Measurements from ENCODE around the gene HOXA9.

The HOXA9 gene

DNA sequence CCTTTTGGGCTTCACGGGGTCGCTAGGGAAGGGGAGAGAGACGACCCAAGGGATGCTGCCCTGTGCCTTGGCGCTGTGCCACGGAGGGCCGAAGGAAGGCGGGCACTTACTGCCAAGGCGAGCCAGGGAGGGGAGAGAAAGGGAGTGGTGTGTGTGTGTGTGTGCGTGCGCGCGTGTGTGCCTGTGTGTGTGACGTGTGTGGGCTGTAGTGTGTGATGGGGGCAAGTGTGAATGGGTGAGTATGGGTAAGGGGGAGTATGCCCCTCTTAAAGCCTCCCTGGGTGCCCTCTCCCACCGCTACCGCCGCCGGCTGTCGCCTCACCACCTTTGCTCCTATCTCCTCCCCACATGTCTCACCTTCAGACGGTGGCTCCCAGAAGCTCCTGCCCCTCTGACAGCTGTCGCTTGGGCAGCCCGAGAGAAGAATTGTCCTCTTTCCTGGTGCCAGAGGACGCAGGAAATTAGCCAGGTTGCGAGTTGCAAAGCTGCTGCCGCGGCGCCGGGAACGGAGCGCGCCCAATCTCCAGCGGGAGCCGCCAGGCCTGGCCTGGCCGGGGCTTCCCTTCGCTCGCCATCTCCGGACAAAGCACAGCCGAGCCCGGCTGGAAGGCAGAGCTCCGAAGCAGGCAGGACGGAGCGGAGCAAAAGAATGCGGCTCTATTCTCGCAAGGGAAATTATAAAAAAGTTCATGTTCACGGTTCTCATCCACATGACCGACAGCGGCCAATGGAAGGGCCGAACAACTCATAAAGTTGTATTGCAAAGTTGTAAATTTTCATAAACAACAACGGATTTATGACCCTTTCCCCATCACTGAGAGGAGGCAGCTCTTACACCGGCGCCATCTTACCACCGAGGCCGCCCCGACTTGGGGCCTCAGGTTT is 13.2 kb downstream of the HOXA9 start, which contains the start of gene HOXA3:
HOXA3 (minus strand) TSS at position 653 of the 885 bp plus-strand sequence. CDS start 41,943 bp downstream, outside the sequence.
- DNase-seq = peak; percentile 84

- no peak for DNase-seq
These were observed 13.9 kb downstream of the HOXA9 start for GRCh38 chr7:27151341-27151930.

DNA sequence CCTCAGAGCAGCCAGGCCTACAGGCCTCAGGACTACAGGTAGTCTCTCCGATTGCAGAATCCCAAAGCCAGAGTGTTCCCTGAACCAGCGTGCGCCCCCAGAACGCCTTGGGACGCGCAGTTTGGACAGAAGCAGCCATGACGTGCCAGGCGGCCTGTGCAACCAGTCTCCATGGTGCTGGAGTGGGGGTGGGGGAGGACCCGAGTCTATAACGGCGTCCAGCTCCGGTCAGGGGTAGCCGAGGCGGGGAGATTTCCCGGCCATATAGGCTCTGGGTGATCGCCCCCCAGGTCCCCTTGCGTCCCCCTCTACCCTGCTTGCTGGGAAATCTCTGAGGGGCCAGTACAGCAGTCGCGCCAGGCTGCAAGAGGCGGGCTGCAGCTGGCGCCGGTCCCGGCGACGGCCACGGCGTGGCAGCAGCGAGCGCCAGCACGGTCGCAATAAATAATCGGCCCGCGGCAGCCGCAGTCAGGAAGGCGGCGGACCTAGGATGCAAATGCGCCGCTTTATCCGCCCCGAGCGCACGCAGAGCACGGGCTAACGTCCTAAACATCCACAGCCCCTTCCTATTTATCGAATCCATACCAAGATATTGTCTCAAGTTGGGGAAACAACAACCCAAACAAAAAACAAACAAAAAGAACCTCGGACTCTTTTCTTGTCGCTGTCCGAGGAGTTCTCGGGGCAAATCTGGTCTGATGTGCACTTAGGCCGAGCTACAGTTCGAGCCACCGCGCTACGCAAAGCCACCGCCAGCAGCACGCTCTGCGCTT is 14.6 kb downstream of the HOXA9 start:
- DNase-seq = peak; percentile 83

GRCh38 chr7:27149842-27150567 is 15.3 kb downstream of the HOXA9 start:
- DNase-seq = no peak

DNA sequence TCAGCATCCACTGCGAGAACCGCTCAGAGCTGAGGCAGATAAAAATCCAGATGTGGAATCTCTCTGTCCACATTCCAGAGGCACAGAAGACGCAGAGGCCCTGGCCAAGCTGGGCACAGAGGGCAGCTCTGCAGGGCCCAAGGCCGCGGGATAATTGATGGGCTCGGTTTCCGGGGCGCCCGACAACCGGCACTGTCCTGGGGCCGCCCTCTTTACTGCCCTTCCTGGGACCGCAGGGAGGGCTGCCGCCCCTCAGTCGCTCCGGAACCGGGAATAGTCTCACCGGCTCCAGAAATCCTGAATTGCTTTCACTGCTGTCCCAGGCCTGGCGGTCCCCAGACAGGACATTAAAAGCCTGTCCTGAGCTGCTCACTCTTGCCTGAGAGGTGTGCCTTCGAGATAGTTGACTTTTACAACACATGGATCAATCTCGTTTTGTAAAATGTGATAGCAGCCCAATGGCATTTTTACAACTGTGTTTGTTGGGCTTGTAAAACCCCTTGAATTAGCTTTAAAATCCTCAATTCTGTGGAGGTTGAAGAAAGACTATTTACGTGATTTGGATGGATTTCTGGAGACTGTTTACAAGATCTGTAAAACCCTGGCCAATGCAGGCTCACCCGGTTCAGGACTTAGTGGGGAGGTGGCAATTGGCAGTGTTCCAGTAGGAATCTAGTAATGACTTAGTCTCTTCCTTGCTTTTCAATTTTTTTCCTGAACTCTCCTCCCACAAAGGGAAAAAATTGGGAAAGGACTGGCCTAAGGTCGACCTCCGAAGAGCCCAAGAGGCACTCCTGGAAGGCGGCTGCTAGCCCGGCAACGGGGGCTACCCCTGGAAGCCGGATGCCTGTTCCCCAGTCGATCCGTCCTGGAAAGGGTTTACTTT is 16.3 kb downstream of the HOXA9 start:
- peak; percentile 30 for DNase-seq

DNA sequence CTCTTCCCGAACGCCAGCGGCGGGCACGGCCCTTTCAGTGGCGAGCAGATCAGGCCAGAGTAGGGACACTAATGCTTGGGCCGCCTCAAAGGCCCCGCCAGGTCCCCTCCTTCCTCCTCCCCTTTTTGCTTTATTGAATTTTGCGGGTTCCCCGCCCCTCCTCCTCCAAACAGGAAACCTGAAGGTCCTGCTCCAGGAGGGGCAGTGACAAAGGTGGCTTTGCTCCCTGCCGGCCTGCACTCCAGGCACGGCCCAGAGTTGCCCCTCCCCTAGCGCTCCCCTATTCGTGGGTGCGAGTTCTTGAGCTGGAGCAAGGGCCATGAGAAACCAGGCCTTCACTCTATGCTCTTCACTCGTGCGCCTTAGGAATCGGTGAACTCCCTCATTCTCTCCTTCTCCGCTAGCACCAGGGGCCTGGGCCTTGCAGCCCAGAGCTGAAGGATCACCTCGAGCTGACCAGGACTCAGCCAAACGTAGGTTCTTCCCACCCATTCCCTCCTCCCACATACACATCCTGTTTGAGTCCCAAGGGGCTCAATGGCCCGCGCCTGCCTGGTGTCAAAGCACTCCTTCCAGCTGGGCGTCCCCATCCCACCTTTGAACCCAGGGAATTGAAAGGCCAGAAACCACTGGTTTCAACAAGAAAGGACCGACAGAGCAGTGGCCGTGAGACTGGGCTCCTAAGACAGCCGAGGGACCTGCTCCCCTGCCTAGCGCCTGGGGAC is 17.1 kb downstream of the HOXA9 start:
- no peak for DNase-seq

DNA sequence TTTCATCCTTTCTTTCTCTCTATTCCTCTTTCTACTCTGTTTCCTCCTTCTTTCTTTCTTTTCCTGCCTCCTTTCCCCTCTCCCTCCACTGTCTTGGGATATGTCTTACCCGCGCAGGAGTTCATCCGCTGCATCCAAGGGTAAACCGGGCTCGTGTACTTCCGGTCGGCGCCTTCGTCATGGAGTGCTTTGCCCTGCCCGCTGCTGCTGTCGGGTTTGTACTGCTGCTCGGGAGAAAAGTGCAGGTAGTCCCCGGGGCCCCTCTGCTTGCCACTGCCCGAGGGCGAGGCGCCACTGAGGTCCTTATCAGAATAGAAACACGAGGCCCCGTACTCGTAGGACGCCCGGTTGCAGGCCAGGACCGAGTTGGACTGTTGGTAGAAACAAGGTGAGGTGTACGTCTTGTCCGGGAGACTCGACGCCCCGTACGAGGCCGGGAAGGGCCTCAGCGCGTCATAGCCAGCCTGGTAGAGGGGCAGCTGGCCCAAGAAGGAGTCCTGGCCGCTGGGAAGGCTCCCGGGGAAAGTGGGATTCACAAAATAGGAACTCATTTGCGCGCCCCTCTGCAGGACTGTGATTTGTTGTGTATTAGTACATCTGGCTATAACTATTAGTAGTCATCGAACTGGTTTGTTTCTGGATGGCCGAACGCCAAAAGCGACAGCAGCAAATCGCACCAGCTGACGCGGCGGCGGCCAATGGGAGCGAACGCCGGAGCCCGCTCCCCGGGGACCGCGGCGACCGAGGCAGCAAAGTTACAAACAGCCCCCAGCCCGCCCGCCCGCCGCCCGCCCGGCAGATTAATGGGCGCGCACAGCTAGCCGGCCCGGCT is 17.9 kb downstream of the HOXA9 start, which contains the start of gene HOXA6:
HOXA6 (minus strand) TSS at position 576 of the 832 bp plus-strand sequence; CDS start at position 551, 25 bp downstream.
- DNase-seq = no peak

GRCh38 chr7:27146491-27147198 is 18.7 kb downstream of the HOXA9 start:
- DNase-seq = no peak

DNA sequence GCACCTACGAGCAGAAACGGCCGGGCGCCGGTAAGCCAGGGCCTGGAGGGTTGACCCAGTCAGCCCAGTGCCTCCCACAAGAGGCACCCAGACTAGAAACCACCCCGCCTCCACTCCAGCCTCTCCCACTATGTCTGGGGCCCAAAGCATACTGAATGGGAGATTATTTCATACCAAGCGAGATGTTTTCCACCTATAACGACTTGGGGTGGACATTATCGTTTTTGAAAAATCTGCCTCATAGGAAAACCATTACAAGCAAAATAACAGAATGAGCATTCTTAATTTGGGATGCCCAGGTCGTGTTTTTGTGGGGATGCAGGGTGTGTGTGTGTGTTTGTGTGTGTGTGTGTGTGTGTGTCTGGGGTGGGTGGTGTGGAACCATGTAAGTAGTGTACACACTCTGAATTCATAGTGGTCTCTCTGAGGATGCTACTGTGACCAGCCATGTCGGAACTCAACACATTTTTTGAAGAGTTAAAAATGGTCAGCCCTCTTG is 19.4 kb downstream of the HOXA9 start:
- no peak for DNase-seq

GRCh38 chr7:27145165-27145913 is 20.0 kb downstream of the HOXA9 start:
- no peak for DNase-seq

DNA sequence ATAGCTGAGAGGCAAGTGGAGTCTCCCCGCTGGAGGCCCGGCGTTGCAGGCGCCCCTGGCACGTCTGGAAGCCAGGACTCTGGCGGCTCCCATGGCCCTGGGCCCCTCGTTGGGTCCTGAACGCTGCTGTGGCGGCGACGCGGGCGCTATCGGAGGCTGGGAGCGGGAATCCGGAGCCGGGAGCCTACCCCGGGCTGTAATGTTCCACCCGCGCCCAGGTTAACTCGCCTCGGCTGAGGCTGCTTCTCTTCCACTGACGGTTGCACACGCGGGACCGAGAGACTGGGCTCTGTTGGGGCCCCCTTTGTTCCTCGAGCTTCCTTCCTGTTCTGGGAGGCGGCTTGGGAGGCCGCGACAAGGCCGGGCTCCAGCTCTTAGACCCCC is 20.6 kb downstream of the HOXA9 start:
- DNase-seq = no peak

DNA sequence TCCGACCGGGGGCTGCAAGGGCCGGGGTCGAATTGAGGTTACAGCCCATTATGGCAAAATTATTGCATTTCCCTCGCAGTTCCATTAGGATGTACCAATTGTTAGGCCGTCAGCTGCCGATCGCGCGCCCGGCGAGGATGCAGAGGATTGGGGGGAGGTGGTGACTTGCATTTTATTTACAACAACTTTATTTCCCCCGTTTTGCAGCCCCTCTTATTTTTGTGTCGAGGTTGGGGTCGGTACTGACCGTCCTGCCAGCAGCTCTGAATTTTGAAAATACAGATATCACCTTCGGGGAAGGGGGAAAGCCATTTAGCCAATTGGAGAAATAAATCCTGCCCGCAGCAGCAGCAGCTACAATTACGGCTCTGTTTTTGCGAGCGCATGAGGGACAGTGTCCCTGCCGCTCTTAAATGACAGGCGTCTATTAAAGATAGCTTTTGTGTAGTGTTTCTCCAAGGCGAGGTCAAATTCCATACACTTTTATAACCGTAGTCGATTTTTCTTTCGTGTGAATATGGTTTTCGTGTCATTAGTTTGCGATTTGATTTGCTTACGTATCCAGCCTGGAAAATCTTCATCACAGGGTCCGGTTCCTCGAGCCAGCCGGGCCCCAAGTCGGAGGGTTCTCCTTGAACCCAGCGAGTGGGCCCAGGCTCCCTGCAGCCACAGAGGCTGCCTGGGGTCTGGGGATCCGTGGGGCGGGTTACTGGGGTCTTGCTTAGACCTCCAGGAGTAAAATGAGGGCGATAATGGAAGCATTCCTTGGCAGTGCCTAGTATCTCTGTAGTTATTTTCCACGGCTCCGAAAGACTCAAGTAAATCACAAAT is 21.2 kb downstream of the HOXA9 start:
- DNase-seq = no peak

GRCh38 chr7:27143023-27143949 is 22.1 kb downstream of the HOXA9 start, which contains the start of gene HOXA5:
Gene HOXA5 (minus strand): TSS chr7:27143681. CDS start chr7:27143607, 74 bp downstream.
- DNase-seq = peak; percentile 83

DNA sequence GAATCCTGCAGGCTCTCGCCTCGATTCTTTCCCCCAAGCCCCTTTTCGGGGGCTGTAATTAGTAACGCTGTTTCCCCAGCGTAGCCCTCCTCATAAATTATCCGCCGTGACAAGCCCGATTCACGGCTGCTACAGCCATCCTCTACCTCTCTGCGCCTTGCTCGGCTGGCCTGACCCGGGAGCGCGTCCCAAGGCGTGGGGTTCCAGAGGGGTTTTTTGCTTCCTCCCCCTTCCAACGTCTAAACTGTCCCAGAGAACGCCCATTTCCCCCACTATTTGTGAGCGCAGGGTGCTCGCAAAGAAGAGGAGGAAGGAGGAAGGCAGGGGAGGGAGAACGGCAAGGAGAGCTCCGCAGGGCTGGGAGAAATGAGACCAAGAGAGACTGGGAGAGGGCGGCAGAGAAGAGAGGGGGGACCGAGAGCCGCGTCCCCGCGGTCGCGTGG is 22.7 kb downstream of the HOXA9 start:
- no peak for DNase-seq

- DNase-seq = no peak
These were observed 23.3 kb downstream of the HOXA9 start for GRCh38 chr7:27141923-27142579.
